PC-3 (cell line): Measurements from ENCODE around the gene CGNL1. TPM values are rescaled to one million over a fixed set of nuclear protein-coding genes. Genes with fewer than 3 reads are reported as not detected.

Experiments
- ATAC-seq: fragments of 200-7000 bp; cut with Tn5 transposase; 2 replicates; pipeline ENCODE4 v1.9.1; 2020; ENCODE audit warnings: mild to moderate bottlenecking, moderate library complexity
- BruUV-seq: library from RNA; stranded (reverse); fragments of 400-500 nt; replicated peaks from 2 replicates; lab custom pipeline; 2021; lab: Mats Ljungman, UMichigan
- CTCF ChIA-PET: fragments of 300-600 bp; sonication (Branson Sonifier 250); formaldehyde crosslinking; loops from one replicate; lab custom pipeline; 2022; ENCODE audit warnings: antibody characterized with exemption; lab: Charles Lee
- POLR2A ChIA-PET: fragments of 300-600 bp; sonication (Branson Sonifier 250); formaldehyde crosslinking; loops from one replicate; lab custom pipeline; 2022; ENCODE audit warnings: antibody characterized with exemption; ENCODE audit not compliant: unreplicated experiment; lab: Charles Lee
- DNase-seq: peaks from one replicate; pipeline ENCODE4 v3.0.0-alpha.2; 2015
- H2AFZ ChIP-seq: fragments of 300-600 bp; sonication (generic); 2 replicates; pipeline ENCODE4 v1.6.0; 2016; ENCODE audit warnings: antibody characterized with exemption, low read length
- H3F3A ChIP-seq: fragments of 300-600 bp; sonication (generic); one replicate; pipeline ENCODE4 v1.6.0; 2017; ENCODE audit warnings: antibody characterized with exemption, low read length, control low read depth, mild to moderate bottlenecking; ENCODE audit not compliant: unreplicated experiment
- H3K27ac ChIP-seq: fragments of 300-600 bp; sonication (generic); 2 replicates; pipeline ENCODE4 v1.5.1; 2016; ENCODE audit warnings: mild to moderate bottlenecking, low read length
- H3K27me3 ChIP-seq: fragments of 300-600 bp; sonication (generic); 2 replicates; pipeline ENCODE4 v1.6.1; 2016; ENCODE audit warnings: low read length, mixed read lengths
- H3K36me3 ChIP-seq: fragments of 300-600 bp; sonication (generic); 2 replicates; pipeline ENCODE4 v1.6.1; 2016; ENCODE audit warnings: low read depth, mixed run types, low read length, mixed read lengths
- H3K4me1 ChIP-seq: fragments of 300-600 bp; sonication (generic); 2 replicates; pipeline ENCODE4 v1.5.1; 2016; ENCODE audit warnings: low read length; ENCODE audit not compliant: insufficient read depth
- H3K4me2 ChIP-seq: fragments of 300-600 bp; sonication (generic); 2 replicates; pipeline ENCODE4 v1.6.0; 2016; ENCODE audit warnings: low read length
- H3K4me3 ChIP-seq: fragments of 300-600 bp; sonication (generic); 2 replicates; pipeline ENCODE4 v1.5.1; 2016; ENCODE audit warnings: mild to moderate bottlenecking, low read length, mixed read lengths
- H3K79me2 ChIP-seq: fragments of 300-600 bp; sonication (generic); 2 replicates; pipeline ENCODE4 v1.6.1; 2017; ENCODE audit warnings: low read length, mixed read lengths
- H3K9ac ChIP-seq: fragments of 300-600 bp; sonication (generic); 2 replicates; pipeline ENCODE4 v1.6.0; 2016; ENCODE audit warnings: mild to moderate bottlenecking, low read length
- H3K9me2 ChIP-seq: fragments of 300-600 bp; sonication (generic); replicated peaks from 2 replicates; pipeline ENCODE4 v1.6.1; 2016; ENCODE audit warnings: mixed run types, low read length, mixed read lengths
- H3K9me3 ChIP-seq: fragments of 300-600 bp; sonication (generic); 2 replicates; pipeline ENCODE4 v1.6.1; 2016; ENCODE audit warnings: low read length, mixed read lengths
- H4K20me1 ChIP-seq: fragments of 300-600 bp; sonication (generic); 2 replicates; pipeline ENCODE4 v1.6.1; 2016; ENCODE audit warnings: low read length, mixed read lengths
- CTCF ChIP-seq: fragments of 300-600 bp; sonication (generic); conservative IDR thresholded peaks from 2 replicates; pipeline ENCODE4 v1.5.1; 2017; ENCODE audit warnings: antibody characterized with exemption, low read depth, mild to moderate bottlenecking, low read length
- EZH2 ChIP-seq: fragments of 300-600 bp; sonication (generic); IDR thresholded peaks from one replicate; pipeline ENCODE4 v1.6.1; 2017; ENCODE audit warnings: antibody characterized with exemption, mild to moderate bottlenecking, low read length; ENCODE audit not compliant: unreplicated experiment
- EZH2phosphoT487 ChIP-seq: fragments of 300-600 bp; sonication (generic); IDR thresholded peaks from 2 replicates; pipeline ENCODE4 v1.6.1; 2018; ENCODE audit warnings: mild to moderate bottlenecking, antibody characterized with exemption, low read length, borderline replicate concordance
- intact Hi-C: fragments of 100-400 bp; cut with micrococcal nuclease; formaldehyde crosslinking; loops from 2 replicates; pipeline ENCODE4 v1.9.0; 2023
- total RNA-seq: library from RNA; depleted of rRNA; stranded (reverse); fragments of >200 nt; gene quantifications from 2 replicates; pipeline ENCODE4 v1.2.3, GENCODE V29; 2014

CGNL1 gene
- total RNA-seq, 1 experiment from 2014 or later = 0.66 TPM

- H3K27ac ChIP-seq = no peak overlapping the region
- CTCF ChIA-PET = no interaction called here
Measured at GRCh38 chr15:57330619-57331340, 45.5 kb upstream of the CGNL1 start.

GRCh38 chr15:57332326-57332725 lies 44.0 kb upstream of the CGNL1 start:
- no peaks in the 10 kb centered on the region for H4K20me1 ChIP-seq
- POLR2A ChIA-PET = no interaction called here
- no TSS peak for BruUV-seq
- DNase-seq (no peak), ATAC-seq (no peak)
- intact Hi-C loops = no loop called here
- peaks cover 16% of the 10 kb centered on the region for H3K4me1 ChIP-seq
- H2AFZ ChIP-seq = no peak overlapping the region
- H3K4me2 ChIP-seq = no peak overlapping the region
- H3K9me2 ChIP-seq = no peaks in the 10 kb centered on the region
- H3K36me3 ChIP-seq = no peaks in the 10 kb centered on the region
- H3F3A ChIP-seq = no peaks in the 10 kb centered on the region
- no peaks in the 10 kb centered on the region for H3K27me3 ChIP-seq
- TF ChIP-seq EZH2phosphoT487 (no peak), CTCF (no peak), EZH2 (no peak)
- no peak overlapping the region for H3K27ac ChIP-seq
- H3K79me2 ChIP-seq = no peaks in the 10 kb centered on the region
- H3K4me3 ChIP-seq = no peak overlapping the region
- CTCF ChIA-PET = no interaction called here
- H3K9me3 ChIP-seq = no peaks in the 10 kb centered on the region
- no peak overlapping the region for H3K9ac ChIP-seq

More at GRCh38 chr15:57330619-57331340, 45.5 kb upstream of the CGNL1 start:
- Histone ChIP-seq H4K20me1 (no peaks in the 10 kb centered on the region), H3K36me3 (no peaks in the 10 kb centered on the region), H3K79me2 (no peaks in the 10 kb centered on the region), H3K9ac (no peak overlapping the region), H3K4me3 (no peak overlapping the region), H3K4me1 (peaks cover 16% of the 10 kb centered on the region), H3F3A (no peaks in the 10 kb centered on the region), H2AFZ (no peak overlapping the region), H3K4me2 (no peak overlapping the region), H3K27me3 (no peaks in the 10 kb centered on the region), H3K9me3 (no peaks in the 10 kb centered on the region), H3K9me2 (no peaks in the 10 kb centered on the region)
- no peak for TF ChIP-seq EZH2
- TF ChIP-seq EZH2phosphoT487 = no peak
- TF ChIP-seq CTCF = no peak
- ATAC-seq (no peak), DNase-seq (no peak)
- POLR2A ChIA-PET = no interaction called here
- intact Hi-C loops = no loop called here
- BruUV-seq = no TSS peak

- Histone ChIP-seq H3K36me3 (no peaks in the 10 kb centered on the region), H3K27me3 (no peaks in the 10 kb centered on the region), H3K4me3 (no peak overlapping the region), H3K9me3 (no peaks in the 10 kb centered on the region), H3K9ac (no peak overlapping the region), H3K79me2 (no peaks in the 10 kb centered on the region), H3F3A (no peaks in the 10 kb centered on the region), H3K4me1 (peaks cover 16% of the 10 kb centered on the region), H2AFZ (no peak overlapping the region), H3K4me2 (no peak overlapping the region), H4K20me1 (no peaks in the 10 kb centered on the region), H3K27ac (no peak overlapping the region), H3K9me2 (no peaks in the 10 kb centered on the region)
- no TSS peak for BruUV-seq
- no peak for TF ChIP-seq EZH2
- TF ChIP-seq CTCF = no peak
- TF ChIP-seq EZH2phosphoT487 = no peak
- intact Hi-C loops = no loop called here
- DNase-seq = peak; percentile 27
- POLR2A ChIA-PET = no interaction called here
- CTCF ChIA-PET = interaction anchor here (0.7 kb wide), 1 partner anchor 117 kb away, joined by 3 read pairs; no protein-coding TSS in a partner anchor
- ATAC-seq = no peak
Measured at GRCh38 chr15:57333487-57333886, 42.8 kb upstream of the CGNL1 start.
